Activated CD4-positive, alpha-beta T cell treated with anti-CD3 and anti-CD28 coated beads, Interleukin-2, Interleukin-6, amounts not matched to agents 100 ng/mL and 50 ng/mL, durations not matched to agents 16 hours and 8 hours (primary cell): ENCODE results near the gene HCAR2.
"Not testable (repeated sequence)": the region's sequence is repeated elsewhere in the genome, so short reads cannot be mapped to it uniquely, and the experiment has no call there.

ENCODE experiments used
- DNase-seq: peaks from one replicate; pipeline ENCODE4 v3.0.0-alpha.2; 2020

The HCAR2 gene

DNA sequence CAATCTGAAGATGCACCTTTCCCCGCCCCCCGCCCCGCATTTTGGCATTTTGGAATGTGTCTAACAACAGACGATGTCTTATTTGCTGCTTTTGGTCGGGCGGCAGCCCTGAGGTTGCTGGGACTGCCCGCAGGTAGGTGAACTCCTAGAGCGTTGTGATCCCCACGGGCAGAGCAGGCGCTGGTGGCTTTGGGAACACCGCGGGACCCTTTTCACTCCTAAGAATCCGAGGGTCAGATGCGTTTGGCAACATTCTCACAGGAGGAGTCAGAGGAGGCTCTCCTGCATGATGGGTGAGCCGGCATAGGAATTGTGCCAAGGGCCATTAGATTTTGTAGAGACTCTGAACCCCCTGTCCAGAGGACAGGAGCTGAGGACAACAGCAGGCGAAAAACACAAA lies 41.9 kb downstream of the HCAR2 start:
- DNase-seq = no peak

- no peak for DNase-seq
These were observed 43.6 kb downstream of the HCAR2 start for GRCh38 chr12:122659579-122659978.

DNA sequence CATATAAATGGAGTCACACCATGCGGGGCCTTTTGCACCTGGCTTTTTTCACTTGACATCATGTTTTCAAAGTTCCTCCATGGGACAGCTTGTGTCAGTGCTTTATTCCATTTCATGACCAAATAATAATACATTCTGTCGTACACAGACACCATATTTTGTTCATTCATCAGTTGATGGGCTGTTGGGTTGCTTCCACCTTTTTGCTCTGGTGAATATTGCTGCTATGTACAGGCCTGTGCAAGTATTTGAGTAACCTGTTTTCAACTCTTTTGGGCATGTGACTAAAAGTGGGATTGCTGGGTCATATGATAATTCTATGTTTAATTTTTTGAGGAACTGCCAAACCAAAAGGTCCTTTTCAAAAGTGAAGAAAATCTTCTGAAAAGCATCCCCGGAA lies 46.9 kb downstream of the HCAR2 start:
- DNase-seq = no peak

- not testable (repeated sequence) for DNase-seq
These were observed 49.9 kb downstream of the HCAR2 start for GRCh38 chr12:122653291-122653690.

GRCh38 chr12:122651520-122652224 lies 51.5 kb downstream of the HCAR2 start:
- DNase-seq = no peak
